Bronchial epithelial cell (primary cell): Measurements from ENCODE around the gene RNF167. TPM values are rescaled to one million over a fixed set of nuclear protein-coding genes. Genes with fewer than 3 reads are reported as not detected.

Experiments used
- DNase-seq: peaks from one replicate; pipeline ENCODE4 v3.0.0-alpha.2; 2010; ENCODE audit warnings: low read depth
- FAIRE-seq: peaks from 2 replicates; lab custom pipeline; 2011; peaks lifted over from hg19 to GRCh38; lab: Jason Lieb, UNC
- H3K27me3 ChIP-seq: 2 replicates; pipeline ENCODE4 v1.5.1; 2011; ENCODE audit warnings: low read length; ENCODE audit not compliant: control insufficient read depth, insufficient read depth
- H3K36me3 ChIP-seq: 2 replicates; pipeline ENCODE4 v1.5.1; 2011; ENCODE audit warnings: low read length; ENCODE audit not compliant: control insufficient read depth, insufficient read depth
- H3K4me3 ChIP-seq: 2 replicates; pipeline ENCODE4 v1.5.1; 2011; ENCODE audit warnings: mild to moderate bottlenecking, low read depth, low read length, control low read depth
- CTCF ChIP-seq: IDR thresholded peaks from 2 replicates; pipeline ENCODE4 v1.5.1; 2011; ENCODE audit warnings: mild to moderate bottlenecking, moderate library complexity, low read length, control low read depth, inconsistent platforms; ENCODE audit not compliant: insufficient read depth, severe bottlenecking
- total RNA-seq: library from RNA; depleted of rRNA; stranded (reverse); fragments of >200 nt; gene quantifications from 2 replicates; pipeline ENCODE4 v1.2.1, GENCODE V29; 2014

The RNF167 gene
- total RNA-seq, 1 donor from 2014 or later = 15.8 TPM

GRCh38 chr17:4959261-4959965, 19.3 kb downstream of the RNF167 start:
- TF ChIP-seq CTCF = no peak
- no peak for FAIRE-seq
- H3K27me3 ChIP-seq = no peaks in the 10 kb centered on the region
- no peak overlapping the region for H3K4me3 ChIP-seq
- peaks cover 11% of the 10 kb centered on the region for H3K36me3 ChIP-seq
- DNase-seq = no peak

GRCh38 chr17:4960279-4960922, 20.3 kb downstream of the RNF167 start:
- no peak for DNase-seq
- H3K4me3 ChIP-seq = no peak overlapping the region
- no peaks in the 10 kb centered on the region for H3K27me3 ChIP-seq
- no peak for TF ChIP-seq CTCF
- H3K36me3 ChIP-seq = peaks cover 11% of the 10 kb centered on the region
- no peak for FAIRE-seq

- TF ChIP-seq CTCF = no peak
- H3K27me3 ChIP-seq = no peaks in the 10 kb centered on the region
- DNase-seq (no peak), FAIRE-seq (no peak)
- H3K4me3 ChIP-seq = no peak overlapping the region
- H3K36me3 ChIP-seq = peaks cover 5% of the 10 kb centered on the region
Measured at GRCh38 chr17:4965311-4965986, 25.4 kb downstream of the RNF167 start.

- peaks cover 5% of the 10 kb centered on the region for H3K36me3 ChIP-seq
- H3K27me3 ChIP-seq = no peaks in the 10 kb centered on the region
- peak; percentile 91 for FAIRE-seq
- peak overlapping the region; percentile 68 for H3K4me3 ChIP-seq
- TF ChIP-seq CTCF = no peak
- peak; percentile 98 for DNase-seq
Measured at GRCh38 chr17:4966844-4967538, 26.9 kb downstream of the RNF167 start.

GRCh38 chr17:4967539-4968485, 27.7 kb downstream of the RNF167 start, which contains the start of gene SPAG7:
SPAG7 (minus strand) TSS chr17:4967817; CDS start chr17:4967804, 13 bp downstream.
- peaks cover 10% of the 10 kb centered on the region for H3K36me3 ChIP-seq
- no peak for TF ChIP-seq CTCF
- peak within 1 kb of the TSS; percentile 68 for H3K4me3 ChIP-seq
- H3K27me3 ChIP-seq = no peaks in the 10 kb centered on the region
- peak; percentile 89 for DNase-seq
- FAIRE-seq = peak; percentile 84
